NT2/D1 (cell line): ENCODE results near the gene FPR2.

Experiments used
- SUZ12 ChIP-seq: IDR thresholded peaks from 2 replicates; pipeline ENCODE4 v1.6.1; 2011; ENCODE audit not compliant: insufficient read length, insufficient read depth; ENCODE audit errors: extremely low read depth
- YY1 ChIP-seq: IDR thresholded peaks from 2 replicates; pipeline ENCODE4 v1.6.1; 2011; ENCODE audit not compliant: insufficient read length, insufficient read depth
- ZNF274 ChIP-seq: IDR thresholded peaks from 2 replicates; pipeline ENCODE4 v1.6.1; 2011; ENCODE audit warnings: mild to moderate bottlenecking, low read depth, low read length

DNA sequence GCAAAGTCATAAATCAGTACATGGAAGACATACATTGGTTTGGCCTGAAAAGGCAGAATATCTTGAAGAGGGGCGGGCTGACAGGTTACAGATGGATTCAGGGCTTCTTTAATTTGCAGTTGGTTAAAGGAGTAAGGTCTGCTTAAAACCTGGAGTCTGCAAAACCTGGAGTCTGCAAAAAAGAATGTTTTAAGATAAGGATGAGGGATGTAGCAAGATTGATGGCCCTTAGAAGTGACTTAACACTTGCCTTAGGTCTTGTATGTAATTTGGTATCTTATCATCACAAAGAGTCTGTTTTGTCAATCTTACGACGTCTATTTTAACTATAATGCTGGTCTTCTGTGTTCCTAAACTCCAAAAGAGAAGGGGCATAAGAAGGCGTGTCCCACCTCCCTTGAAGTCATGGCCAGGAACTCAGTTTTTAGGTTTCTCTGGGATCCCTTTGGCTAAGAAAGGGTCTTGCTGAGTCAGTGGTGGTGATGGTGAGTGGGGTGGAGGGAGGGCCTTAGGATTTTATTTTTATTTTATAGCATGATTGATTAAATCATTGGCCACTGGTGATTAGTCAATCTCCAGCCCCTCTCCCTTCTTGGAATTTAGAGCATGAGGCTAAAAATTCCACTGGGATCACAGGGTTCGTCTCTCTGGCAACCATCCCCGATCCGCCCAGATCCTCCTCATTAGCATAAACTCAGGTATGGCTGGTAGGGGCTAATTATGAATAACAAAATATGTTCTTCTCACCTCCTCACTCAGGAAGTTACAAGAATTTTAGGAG lies 27.0 kb upstream of the FPR2 start:
- TF ChIP-seq SUZ12, result no peak
- no peak for TF ChIP-seq YY1
- no peak for TF ChIP-seq ZNF274
